ENCODE results near the gene FBXO9.
A peak's percentile ranks its signal among the peaks of the same experiment; 100 is the strongest.

The FBXO9 gene

GRCh38 chr6:53065266-53066076 is at the start of gene FBXO9:
FBXO9 (plus strand) TSS chr6:53065404; CDS start chr6:53065790, 386 bp downstream.
- Histone ChIP-seq H3K9me3 (ENCODE audit: insufficient read depth, low read length) (no peaks in the 10 kb centered on the region), H3K79me2 (ENCODE audit: low read length) (peaks cover 35% of the 10 kb centered on the region), H3K27ac (ENCODE audit: low read length) (peak within 1 kb of the TSS; percentile 60)

GRCh38 chr6:53015486-53015885 is 49.7 kb upstream of the FBXO9 start:
- Histone ChIP-seq H3K79me2 (ENCODE audit: low read length) (no peaks in the 10 kb centered on the region), H3K27ac (ENCODE audit: low read length) (no peak overlapping the region), H2AFZ (ENCODE audit: low read depth, low read length) (no peak overlapping the region), H3K9ac (ENCODE audit: low read length) (no peak overlapping the region), H3K4me3 (ENCODE audit: low read length) (no peak overlapping the region), H3K36me3 (replicated peaks; ENCODE audit: low read depth, low read length) (peaks cover 10% of the 10 kb centered on the region), H3K9me3 (ENCODE audit: insufficient read depth, low read length) (no peaks in the 10 kb centered on the region), H3K27me3 (ENCODE audit: low read depth, low read length) (no peaks in the 10 kb centered on the region), H3K4me2 (ENCODE audit: low read length) (no peak overlapping the region), H4K20me1 (ENCODE audit: insufficient read depth, low read length) (no peaks in the 10 kb centered on the region), H3K4me1 (ENCODE audit: low read length) (no peaks in the 10 kb centered on the region)
- no peak for TF ChIP-seq EZH2phosphoT487 (IDR thresholded peaks at IDR 0.05; ENCODE audit: low read depth)
- TF ChIP-seq CTCF (IDR thresholded peaks at IDR 0.05; ENCODE audit: low read depth, low read length), result no peak

More at GRCh38 chr6:53065266-53066076, at the start of gene FBXO9:
- Histone ChIP-seq H3K4me2 (ENCODE audit: low read length) (peak within 1 kb of the TSS; percentile 79), H3K4me3 (ENCODE audit: low read length) (peak within 1 kb of the TSS; percentile 80), H4K20me1 (ENCODE audit: insufficient read depth, low read length) (0 out of 2 replicates have a peak, but pooled peaks cover 7% of the 10 kb centered on the region), H3K36me3 (replicated peaks; ENCODE audit: low read depth, low read length) (peaks cover 4% of the 10 kb centered on the region), H3K27me3 (ENCODE audit: low read depth, low read length) (no peaks in the 10 kb centered on the region), H3K4me1 (ENCODE audit: low read length) (peaks cover 46% of the 10 kb centered on the region), H2AFZ (ENCODE audit: low read depth, low read length) (peak within 1 kb of the TSS; percentile 92), H3K9ac (ENCODE audit: low read length) (peak within 1 kb of the TSS; percentile 78)
- no peak for TF ChIP-seq EZH2phosphoT487 (IDR thresholded peaks at IDR 0.05; ENCODE audit: low read depth)

GRCh38 chr6:53018446-53018845 is 46.8 kb upstream of the FBXO9 start:
- TF ChIP-seq EZH2phosphoT487 (IDR thresholded peaks at IDR 0.05; ENCODE audit: low read depth) (no peak), CTCF (IDR thresholded peaks at IDR 0.05; ENCODE audit: low read depth, low read length) (no peak)

GRCh38 chr6:53020005-53020744 is 45.0 kb upstream of the FBXO9 start:
- peaks cover 4% of the 10 kb centered on the region for H3K36me3 ChIP-seq (replicated peaks; ENCODE audit: low read depth, low read length)
- H3K4me3 ChIP-seq (ENCODE audit: low read length), result no peak overlapping the region
- no peak overlapping the region for H3K27ac ChIP-seq (ENCODE audit: low read length)
- TF ChIP-seq CTCF (IDR thresholded peaks at IDR 0.05; ENCODE audit: low read depth, low read length), result no peak
- no peak for TF ChIP-seq EZH2phosphoT487 (IDR thresholded peaks at IDR 0.05; ENCODE audit: low read depth)
- H2AFZ ChIP-seq (ENCODE audit: low read depth, low read length), result no peak overlapping the region
- H3K4me1 ChIP-seq (ENCODE audit: low read length), result no peaks in the 10 kb centered on the region
- no peaks in the 10 kb centered on the region for H3K9me3 ChIP-seq (ENCODE audit: insufficient read depth, low read length)
- H3K79me2 ChIP-seq (ENCODE audit: low read length), result no peaks in the 10 kb centered on the region
- no peaks in the 10 kb centered on the region for H4K20me1 ChIP-seq (ENCODE audit: insufficient read depth, low read length)
- no peaks in the 10 kb centered on the region for H3K27me3 ChIP-seq (ENCODE audit: low read depth, low read length)
- no peak overlapping the region for H3K9ac ChIP-seq (ENCODE audit: low read length)
- H3K4me2 ChIP-seq (ENCODE audit: low read length), result no peak overlapping the region

More at GRCh38 chr6:53018446-53018845, 46.8 kb upstream of the FBXO9 start:
- no peak overlapping the region for H3K27ac ChIP-seq (ENCODE audit: low read length)
- H3K4me3 ChIP-seq (ENCODE audit: low read length), result no peak overlapping the region
- no peak overlapping the region for H3K4me2 ChIP-seq (ENCODE audit: low read length)
- no peak overlapping the region for H3K9ac ChIP-seq (ENCODE audit: low read length)
- H4K20me1 ChIP-seq (ENCODE audit: insufficient read depth, low read length), result no peaks in the 10 kb centered on the region
- H3K9me3 ChIP-seq (ENCODE audit: insufficient read depth, low read length), result no peaks in the 10 kb centered on the region
- no peaks in the 10 kb centered on the region for H3K4me1 ChIP-seq (ENCODE audit: low read length)
- no peak overlapping the region for H2AFZ ChIP-seq (ENCODE audit: low read depth, low read length)
- no peaks in the 10 kb centered on the region for H3K36me3 ChIP-seq (replicated peaks; ENCODE audit: low read depth, low read length)
- no peaks in the 10 kb centered on the region for H3K27me3 ChIP-seq (ENCODE audit: low read depth, low read length)
- no peaks in the 10 kb centered on the region for H3K79me2 ChIP-seq (ENCODE audit: low read length)
